SHP77 (cell line): ENCODE measurements around the gene CNTD1.

Experiments
- DNase-seq, 2 experiments: peaks; one replicate each; lab custom pipeline; 2025; lab: John Stamatoyannopoulos, UW

The CNTD1 gene

DNA sequence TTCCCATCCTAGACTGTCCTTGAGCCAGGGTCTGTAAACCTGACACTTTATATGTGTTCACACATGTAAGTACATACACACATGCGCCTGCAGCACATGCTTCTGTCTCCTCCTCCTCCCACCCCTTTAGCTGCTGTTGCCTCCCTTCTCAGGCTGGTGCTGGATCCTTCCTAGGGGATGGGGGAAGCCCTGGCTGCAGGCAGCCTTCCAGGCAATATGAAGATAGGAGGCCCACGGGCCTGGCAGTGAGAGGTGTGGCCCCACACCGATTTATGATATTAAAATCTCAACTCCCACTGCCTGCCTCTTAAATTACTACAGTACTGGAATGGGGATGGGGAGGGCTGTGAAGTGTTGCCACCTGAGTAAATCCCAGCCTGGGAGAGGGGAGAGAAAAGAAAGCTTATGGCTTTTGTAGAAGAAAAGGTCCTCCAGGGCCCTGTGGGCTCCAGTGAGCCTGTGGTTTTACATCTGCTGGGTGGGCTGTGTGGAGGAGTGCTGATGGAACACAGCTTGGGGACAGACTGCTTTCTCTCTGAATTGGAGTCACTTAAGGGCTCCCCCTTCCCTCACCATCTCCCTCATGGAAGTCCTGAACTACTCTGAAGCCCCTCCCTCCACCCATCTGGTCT is 19.2 kb upstream of the CNTD1 start:
- DNase-seq, result no peak

DNA sequence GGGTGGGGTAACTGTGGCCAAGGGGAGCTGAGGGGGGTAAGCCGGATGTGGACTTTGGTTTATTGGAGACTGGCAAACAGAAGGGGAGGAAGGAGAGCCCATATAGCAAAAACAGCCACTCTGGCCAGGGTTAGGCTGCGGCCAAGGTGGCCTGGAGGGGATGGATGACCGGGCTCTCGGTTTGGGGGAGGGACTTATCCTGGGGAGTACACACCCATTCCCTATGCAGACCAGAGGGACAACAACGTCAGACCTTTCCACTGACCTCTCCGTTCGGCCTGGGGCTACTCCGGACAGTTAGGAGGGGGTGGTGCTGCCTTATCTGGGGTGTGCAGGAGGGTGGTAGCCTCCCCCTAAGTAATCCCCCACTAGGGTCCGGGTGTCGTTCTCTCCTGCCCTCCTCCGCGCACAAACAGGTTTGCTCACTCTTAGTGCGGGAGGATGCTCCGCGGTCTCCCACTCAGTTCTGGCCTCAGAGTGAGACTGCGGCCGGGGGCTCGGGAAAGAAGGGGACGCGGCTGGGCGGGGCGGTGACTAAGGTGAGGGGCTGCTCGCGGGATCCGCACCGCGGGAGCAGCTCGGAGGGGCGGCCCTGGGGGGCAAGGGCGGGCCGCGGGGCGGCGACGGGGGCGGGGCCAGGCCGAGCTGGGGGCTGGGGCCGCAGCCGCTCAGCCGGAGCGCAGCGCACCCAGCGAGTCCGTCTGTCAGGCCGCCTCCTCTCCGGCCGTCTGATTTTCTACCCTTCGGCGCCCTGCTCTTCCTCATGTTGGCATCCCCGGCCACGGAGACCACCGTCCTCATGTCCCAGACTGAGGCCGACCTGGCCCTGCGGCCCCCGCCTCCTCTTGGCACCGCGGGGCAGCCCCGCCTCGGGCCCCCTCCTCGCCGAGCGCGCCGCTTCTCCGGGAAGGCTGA is 18.5 kb upstream of the CNTD1 start, which contains the start of gene WNK4:
TSS of gene WNK4 (plus strand) at position 675 of the 915 bp plus-strand sequence. CDS start at position 764, 89 bp downstream.
- no peak for DNase-seq

DNA sequence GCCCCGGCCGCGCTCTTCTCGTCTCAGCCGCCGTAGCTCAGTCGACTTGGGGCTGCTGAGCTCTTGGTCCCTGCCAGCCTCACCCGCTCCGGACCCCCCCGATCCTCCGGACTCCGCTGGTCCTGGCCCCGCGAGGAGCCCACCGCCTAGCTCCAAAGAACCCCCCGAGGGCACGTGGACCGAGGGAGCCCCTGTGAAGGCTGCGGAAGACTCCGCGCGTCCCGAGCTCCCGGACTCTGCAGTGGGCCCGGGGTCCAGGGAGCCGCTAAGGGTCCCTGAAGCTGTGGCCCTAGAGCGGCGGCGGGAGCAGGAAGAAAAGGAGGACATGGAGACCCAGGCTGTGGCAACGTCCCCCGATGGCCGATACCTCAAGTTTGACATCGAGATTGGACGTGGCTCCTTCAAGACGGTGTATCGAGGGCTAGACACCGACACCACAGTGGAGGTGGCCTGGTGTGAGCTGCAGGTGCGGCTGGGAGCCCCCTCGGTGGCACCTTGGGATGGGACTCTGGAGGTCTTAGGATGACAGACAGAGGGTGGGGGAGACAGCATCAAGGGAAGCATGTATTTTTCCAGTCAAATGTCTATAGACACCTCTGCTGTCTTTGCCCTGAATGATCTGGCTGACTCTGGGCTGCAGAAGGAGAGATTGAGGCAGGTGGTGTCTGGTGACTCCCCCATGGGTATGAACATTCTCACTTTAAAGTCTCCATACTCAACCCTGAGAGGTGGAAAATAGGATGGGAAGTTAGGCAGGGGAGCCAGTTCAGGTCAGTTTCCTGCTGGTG is 17.6 kb upstream of the CNTD1 start:
- DNase-seq, result no peak

DNA sequence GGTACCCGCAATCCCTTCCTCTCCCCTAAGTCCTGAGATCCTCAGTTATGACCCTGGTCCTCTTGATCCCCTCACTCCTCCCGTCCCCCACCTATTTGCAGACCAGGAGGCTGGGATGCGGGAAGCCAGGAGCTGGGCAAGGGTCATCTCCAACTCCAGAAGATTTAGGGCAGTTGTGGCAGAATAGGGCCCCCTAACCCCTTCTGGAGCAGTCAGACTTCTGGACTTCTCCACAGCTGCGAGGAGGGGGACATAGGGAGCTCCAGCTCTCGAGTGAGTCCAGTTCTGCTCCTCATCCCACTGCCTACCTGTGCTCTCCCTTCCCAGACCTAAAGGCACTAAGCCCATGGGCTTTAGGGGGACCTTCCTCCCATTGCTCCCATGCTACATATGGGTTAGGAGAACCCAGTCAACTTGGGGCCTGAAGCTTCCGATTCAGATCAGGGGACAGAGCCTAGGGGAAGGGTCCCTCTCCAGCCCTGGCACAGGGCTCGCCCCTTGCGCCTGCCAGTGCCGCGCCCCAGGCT is 17.0 kb upstream of the CNTD1 start:
- no peak for DNase-seq

DNA sequence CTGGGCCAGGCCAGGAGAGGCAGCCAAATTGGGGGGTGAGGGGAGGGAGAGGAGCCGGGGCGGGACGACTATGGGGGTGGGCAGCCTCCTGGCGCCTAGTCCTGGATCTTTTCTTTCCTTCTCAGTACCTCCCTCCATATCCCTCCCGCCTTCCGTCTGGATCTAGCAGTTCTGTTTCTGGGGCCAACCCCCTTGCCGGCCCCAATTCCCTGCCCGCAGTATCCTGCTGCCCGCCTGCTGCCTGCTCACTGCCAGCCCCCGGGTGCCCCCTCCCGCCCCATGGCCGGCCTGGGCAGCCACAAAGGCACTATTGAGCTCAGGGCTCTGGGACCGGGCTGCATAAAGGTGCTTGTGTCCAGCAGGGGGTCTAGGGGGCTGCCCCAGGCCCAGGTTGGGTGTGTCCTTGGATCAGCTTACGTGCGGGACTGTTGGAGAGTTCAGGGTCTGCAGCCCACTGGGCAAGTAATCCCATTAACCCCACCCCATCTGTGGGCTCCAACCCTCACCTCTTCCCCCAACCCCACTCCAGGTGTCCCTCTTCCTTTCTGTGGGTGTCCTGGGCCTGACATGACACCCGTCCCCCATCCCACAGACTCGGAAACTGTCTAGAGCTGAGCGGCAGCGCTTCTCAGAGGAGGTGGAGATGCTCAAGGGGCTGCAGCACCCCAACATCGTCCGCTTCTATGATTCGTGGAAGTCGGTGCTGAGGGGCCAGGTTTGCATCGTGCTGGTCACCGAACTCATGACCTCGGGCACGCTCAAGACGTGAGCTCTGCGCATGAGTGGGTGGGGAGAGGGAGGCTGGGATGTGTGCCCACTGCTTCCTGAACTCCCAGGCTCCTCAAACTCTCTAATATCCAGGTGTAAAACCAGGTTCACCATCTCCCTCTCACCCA is 16.2 kb upstream of the CNTD1 start:
- DNase-seq, result no peak

DNA sequence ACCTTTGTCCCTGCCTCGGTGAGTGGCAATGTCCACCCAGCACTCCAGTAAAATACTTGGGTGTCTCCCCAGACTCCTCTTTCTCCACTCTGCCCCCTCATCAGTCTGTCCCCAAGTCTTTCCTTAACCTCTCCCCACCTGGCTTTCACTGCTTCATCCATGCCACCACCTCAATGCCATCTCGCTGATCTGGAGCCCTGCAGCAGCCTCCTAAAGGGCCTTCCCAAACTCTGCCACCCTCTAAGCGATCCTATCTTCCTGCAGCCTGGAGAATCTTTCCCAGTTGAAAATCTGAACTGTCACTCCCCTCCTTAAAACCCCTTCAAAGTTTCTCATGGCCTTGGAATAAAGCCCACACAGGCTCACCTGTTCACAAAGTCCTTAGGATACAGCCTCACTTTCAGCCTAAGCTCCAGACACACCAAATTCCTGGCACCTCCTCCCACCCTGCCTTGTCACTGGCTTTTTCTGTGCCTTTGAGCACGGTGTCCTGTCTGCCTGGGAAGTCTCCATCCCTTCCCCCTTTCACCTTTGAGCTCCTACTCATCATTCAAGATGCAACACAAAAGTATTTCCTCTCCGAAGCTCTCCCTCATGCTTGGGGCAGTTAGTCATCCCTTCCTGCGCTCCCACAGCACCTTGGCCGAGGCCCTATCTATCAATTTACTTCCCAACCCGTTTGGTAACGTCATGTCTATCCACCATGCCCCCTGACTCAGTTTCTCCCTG is 15.4 kb upstream of the CNTD1 start:
- DNase-seq, result no peak

DNA sequence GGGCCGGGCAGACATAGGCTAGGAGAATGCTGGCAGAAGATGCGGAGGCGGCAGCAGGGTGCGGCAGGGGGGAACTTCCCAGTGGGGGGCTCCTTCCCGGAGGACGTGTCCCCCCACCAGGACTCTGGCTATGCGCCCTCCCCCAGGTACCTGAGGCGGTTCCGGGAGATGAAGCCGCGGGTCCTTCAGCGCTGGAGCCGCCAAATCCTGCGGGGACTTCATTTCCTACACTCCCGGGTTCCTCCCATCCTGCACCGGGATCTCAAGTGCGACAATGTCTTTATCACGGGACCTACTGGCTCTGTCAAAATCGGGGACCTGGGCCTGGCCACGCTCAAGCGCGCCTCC is 14.9 kb upstream of the CNTD1 start:
- DNase-seq, result no peak

DNA sequence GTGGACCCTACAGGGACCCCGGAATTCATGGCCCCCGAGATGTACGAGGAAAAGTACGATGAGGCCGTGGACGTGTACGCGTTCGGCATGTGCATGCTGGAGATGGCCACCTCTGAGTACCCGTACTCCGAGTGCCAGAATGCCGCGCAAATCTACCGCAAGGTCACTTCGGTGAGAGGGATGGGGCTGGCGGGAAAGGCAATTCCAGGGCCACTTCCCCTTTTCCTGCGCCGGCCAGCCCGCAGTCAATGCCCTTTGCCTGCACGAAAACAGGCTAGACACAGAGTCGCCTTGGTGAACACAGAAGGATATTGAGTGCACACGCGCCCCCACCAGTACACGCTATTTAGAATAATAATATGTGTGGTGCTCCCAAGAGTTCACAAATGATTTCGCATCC is 14.3 kb upstream of the CNTD1 start:
- no peak for DNase-seq

DNA sequence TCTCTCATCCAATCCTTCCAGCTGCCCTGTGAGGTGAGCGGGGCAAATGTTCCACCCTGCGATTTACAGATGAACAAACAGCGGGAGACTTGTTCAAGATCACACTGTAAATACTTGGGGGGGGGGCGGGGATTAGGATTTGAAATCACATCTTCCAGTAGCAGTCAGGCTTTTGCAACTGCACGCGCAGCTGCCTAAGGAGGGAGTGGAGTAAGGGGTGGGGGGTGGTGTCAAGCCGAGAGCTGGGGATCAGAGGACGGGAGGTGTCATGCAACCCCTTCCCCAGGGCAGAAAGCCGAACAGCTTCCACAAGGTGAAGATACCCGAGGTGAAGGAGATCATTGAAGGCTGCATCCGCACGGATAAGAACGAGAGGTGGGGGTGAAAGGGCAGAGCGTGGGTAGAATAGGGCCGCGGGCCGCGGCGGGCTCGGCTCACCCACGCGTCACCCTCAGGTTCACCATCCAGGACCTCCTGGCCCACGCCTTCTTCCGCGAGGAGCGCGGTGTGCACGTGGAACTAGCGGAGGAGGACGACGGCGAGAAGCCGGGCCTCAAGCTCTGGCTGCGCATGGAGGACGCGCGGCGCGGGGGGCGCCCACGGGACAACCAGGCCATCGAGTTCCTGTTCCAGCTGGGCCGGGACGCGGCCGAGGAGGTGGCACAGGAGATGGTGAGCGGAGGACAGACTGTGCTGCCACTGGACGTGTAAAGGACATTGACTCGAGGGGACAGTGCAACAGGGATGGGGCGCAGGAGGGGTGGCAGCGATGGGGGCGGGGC is 13.7 kb upstream of the CNTD1 start:
- no peak for DNase-seq

DNA sequence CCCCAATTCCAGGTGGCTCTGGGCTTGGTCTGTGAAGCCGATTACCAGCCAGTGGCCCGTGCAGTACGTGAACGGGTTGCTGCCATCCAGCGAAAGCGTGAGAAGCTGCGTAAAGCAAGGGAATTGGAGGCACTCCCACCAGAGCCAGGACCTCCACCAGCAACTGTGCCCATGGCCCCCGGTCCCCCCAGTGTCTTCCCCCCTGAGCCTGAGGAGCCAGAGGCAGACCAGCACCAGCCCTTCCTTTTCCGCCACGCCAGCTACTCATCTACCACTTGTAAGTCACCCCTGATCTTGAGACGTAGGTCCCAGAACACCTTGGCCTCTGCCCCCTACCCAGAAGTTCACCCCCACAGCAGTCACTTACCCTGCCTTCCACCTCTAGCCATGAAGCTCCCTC is 11.4 kb upstream of the CNTD1 start:
- DNase-seq, result no peak

DNA sequence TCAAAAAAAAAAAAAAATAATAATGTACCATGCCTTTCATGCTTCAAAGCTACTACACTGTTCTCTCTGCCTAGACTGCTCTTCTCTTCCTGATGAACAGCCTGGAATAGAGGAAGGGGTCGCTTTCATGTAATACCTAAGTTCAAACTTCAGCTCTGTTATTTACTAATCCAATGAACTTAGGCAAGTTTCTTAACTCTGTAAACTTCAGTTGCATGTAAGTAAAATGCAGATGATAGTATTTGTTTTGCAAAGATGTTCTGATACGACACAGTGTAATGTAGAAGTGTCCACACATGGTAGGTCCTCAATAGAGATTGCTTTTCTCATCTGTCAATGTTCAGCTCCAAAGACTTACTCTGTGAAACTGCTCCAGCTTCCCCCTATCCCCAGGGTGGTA is 6.7 kb upstream of the CNTD1 start:
- no peak for DNase-seq

DNA sequence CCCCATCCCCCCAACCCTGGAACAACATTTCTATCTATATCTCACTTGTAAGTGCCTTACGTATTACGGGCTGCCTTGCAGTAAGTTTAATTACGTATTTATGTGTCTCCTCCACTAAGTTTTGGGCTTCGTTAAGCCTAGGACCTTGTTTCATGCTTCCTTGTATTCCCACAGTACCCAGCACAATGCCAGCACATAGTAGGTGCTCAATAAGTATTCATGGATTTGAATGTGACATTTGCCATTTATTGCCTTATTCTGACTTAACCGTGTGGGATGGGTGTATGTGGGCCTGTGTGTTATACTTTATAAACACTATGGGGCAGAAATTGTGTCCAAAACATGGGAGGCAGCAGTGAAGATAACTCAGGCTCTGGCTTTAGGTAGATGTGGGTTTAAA is 6.1 kb upstream of the CNTD1 start:
- no peak for DNase-seq

DNA sequence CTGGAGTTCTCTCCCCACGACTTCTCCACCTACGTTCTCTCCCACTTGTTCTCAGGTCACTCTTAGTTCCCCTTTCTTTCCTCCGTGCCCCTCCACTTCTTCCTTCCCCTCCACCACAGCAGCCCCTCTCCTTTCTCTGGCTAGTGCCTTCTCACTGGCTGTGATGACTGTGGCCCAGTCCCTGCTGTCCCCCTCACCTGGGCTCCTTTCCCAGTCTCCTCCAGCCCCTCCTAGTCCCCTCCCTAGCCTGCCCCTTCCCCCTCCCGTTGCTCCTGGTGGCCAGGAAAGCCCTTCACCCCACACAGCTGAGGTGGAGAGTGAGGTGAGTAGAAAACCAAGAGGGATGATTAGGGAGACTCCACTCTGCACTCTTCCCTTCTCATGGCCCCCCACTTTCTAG is 3.6 kb upstream of the CNTD1 start:
- DNase-seq, result no peak

DNA sequence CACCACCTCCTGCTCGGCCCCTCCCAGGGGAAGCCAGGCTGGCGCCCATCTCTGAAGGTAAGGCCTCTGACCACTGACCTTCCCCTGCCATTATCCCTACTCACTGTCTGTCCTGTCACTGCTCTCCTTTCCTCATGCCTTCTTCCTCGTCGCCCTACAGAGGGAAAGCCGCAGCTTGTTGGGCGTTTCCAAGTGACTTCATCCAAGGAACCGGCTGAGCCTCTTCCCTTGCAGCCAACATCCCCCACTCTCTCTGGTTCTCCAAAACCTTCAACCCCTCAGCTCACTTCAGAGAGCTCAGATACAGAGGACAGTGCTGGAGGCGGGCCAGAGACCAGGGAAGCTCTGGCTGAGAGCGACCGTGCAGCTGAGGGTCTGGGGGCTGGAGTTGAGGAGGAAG is 3.2 kb upstream of the CNTD1 start:
- DNase-seq, result no peak

DNA sequence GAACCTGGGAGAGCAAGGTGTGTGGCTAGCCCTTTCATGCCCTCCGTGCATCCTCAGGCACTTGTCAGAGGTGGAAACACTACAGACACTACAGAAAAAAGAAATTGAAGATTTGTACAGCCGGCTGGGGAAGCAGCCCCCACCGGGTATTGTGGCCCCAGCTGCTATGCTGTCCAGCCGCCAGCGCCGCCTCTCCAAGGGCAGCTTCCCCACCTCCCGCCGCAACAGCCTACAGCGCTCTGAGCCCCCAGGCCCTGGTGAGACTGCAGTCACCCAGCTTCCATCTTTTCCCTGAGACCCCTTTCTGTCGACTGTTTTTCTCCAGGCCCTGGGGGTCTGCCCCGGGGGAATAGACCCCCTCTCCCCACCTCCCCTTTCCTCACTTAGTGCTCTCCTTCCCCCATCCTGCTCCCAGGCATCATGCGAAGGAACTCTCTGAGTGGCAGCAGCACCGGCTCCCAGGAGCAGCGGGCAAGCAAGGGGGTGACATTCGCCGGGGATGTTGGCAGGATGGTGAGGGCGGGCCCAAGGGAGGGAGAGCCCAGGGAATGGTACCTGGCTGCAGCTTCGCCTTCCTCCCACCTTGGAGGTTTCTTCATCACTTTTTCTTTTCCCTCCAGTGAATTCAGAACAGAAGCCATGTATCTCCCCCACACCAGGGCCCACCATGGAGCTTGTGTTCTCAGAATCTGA is 2.4 kb upstream of the CNTD1 start:
- no peak for DNase-seq

DNA sequence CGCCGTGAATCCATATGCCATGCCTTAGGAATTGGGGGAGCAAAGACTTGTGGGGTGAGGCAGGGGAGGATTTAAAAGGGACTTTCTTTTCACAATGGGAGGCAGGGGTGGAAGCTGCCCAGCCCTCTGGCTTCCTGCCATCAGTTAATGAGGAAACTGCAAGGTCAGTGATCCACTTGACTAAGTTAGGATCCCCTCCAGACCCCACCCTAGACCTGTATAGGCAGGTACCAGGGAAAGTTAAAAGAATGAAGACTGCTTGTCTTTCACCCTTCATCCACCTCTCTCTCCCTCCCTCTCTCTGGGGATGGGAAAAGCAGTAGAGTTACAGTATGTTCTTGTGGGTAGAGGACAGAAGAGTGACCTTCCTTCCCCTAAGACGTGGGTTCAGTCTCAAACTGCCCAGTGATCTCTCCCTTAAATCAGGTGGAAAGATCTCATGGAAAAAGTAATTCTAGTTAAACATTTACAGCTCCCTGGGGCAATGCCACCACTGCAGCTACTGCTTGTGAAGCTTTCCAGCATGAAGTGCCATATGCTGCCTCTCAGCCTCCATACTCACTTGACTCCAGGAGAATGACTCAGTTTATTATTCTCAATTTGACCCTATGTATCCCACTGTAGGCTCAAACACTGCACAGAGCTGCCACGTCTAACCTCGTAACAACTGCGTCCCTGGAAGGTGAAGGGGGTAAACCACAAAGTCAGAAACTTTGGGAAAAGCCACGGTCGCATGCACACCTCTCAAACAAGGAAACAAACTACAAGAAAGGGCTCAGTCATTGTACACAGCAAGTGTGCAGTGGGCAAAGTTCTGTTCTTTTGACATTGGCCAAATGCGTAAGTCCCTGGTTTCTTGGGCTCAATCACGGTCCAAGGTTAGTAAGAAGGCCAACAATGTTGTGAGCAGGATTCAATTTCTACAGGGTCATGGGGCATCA is 1.3 kb upstream of the CNTD1 start:
- DNase-seq, result no peak

DNA sequence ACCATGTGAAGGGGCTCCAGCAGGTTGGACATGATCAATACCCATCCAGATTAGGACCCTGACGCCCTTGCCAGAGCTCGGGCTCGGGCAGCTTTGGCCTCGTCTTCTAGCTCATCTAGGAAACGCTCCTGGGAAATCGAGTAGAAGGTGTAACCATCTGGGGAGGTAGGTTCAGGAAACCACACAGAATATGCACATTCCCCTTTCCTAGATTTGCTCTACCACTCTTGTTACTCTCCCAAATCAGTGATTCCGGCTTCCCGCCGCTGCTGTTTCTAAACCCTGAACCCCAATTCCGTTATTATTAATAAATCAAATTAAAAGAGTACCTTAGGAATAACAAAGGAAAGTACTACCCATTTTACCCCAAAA is 664 bp upstream of the CNTD1 start:
- no peak for DNase-seq
